Activated CD4-positive, alpha-beta T cell treated with anti-CD3 and anti-CD28 coated beads, Interleukin-2, Interleukin-4, amounts not matched to agents 100 ng/mL and 50 ng/mL, durations not matched to agents 16 hours and 8 hours (primary cell): ENCODE data around the gene COQ3.

Experiments
- DNase-seq: peaks from one replicate; pipeline ENCODE4 v3.0.0-alpha.2; 2020; ENCODE audit warnings: low spot score

COQ3 gene, protein sequence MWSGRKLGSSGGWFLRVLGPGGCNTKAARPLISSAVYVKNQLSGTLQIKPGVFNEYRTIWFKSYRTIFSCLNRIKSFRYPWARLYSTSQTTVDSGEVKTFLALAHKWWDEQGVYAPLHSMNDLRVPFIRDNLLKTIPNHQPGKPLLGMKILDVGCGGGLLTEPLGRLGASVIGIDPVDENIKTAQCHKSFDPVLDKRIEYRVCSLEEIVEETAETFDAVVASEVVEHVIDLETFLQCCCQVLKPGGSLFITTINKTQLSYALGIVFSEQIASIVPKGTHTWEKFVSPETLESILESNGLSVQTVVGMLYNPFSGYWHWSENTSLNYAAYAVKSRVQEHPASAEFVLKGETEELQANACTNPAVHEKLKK

GRCh38 chr6:99393698-99394531 lies at the start of gene COQ3:
Gene COQ3 (minus strand): TSS chr6:99394195. CDS start chr6:99394179, 16 bp downstream.
- peak; percentile 71 for DNase-seq

GRCh38 chr6:99434702-99435530 lies 40.9 kb upstream of the COQ3 start:
- peak; percentile 28 for DNase-seq

DNA sequence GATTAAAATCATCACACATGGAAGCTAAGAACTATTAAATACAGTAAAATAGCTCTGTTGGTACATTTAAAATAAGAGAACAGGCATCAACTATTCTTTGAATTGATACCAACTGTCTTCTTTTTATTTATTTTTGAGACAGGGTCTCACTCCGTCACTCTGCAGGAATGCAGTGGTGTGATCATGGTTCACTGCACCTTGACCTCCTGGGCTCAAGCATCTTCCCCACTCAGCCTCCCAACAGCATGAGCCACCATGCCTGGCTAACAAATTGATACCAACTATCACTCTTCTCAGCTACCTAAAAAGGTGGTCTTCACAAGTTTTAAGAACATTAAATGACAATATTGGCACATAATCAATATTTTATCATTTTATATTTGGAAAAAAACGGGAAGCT lies 38.9 kb upstream of the COQ3 start:
- DNase-seq, result no peak

GRCh38 chr6:99431901-99432300 lies 37.9 kb upstream of the COQ3 start:
- DNase-seq, result no peak

- DNase-seq, result no peak
Measured at GRCh38 chr6:99427988-99428387, 34.0 kb upstream of the COQ3 start.

- DNase-seq, result no peak
Measured at GRCh38 chr6:99426451-99426757, 32.4 kb upstream of the COQ3 start.

DNA sequence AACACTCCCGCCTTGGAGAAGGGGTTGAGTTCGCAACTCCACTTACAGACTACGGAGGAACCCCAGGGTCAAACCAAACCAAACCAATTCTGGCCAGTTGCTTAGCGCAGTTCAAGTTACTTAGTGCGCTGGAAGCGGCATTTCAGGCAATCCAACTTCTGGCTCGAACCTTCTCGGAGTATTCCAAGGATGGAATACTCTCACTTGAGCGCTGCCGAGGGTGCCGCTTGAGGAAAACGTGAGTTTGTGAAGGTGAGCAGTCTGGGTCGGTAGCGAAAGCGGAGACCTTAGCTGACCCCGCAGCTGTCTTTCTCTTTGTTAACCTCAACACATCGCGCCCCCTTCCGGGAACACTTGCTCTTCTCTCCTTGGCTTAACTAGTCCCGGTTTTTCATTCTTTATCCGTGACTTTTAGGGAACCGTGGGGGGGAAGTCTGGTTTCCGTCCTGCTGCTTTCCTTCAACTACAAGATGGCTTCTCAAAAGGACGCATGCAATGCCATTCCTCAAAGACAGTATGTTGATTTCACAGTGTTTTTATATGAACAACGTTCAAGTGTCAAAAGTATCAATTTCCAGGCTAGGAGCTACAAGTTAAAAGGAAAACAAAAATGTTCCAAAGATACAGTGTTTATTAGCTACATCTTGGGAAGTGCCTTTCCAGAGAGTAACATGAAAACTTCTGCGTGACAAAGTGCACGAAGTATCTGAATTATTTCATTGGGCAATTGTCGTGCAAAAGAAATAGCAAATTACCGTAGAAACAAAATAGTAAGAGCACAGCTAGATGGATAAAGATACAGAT lies 31.9 kb upstream of the COQ3 start:
- DNase-seq, result peak; percentile 65

GRCh38 chr6:99424761-99425646 lies 31.0 kb upstream of the COQ3 start, which contains the start of gene PNISR:
Gene PNISR (minus strand): TSS chr6:99425308. CDS start chr6:99414659, 10,649 bp downstream.
- DNase-seq, result peak; percentile 96

DNA sequence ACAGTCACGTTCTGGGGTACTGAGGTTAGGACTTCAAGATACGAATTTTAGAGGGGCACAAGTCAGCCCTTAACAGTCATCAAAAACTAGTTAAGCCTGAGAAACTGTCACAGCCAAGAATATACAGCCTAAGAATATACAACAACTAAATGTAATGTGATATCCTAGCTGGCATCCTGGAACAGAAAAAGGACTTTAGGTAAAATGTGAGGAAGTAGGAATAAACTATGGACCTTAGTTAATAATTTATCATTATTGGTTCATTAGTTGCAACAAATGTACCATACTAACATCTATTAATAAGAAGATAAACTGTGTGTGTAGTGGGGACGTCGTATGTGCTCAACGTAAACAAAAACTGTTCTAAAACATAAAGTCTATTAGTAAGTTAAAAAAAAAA lies 30.0 kb upstream of the COQ3 start:
- DNase-seq, result no peak

DNA sequence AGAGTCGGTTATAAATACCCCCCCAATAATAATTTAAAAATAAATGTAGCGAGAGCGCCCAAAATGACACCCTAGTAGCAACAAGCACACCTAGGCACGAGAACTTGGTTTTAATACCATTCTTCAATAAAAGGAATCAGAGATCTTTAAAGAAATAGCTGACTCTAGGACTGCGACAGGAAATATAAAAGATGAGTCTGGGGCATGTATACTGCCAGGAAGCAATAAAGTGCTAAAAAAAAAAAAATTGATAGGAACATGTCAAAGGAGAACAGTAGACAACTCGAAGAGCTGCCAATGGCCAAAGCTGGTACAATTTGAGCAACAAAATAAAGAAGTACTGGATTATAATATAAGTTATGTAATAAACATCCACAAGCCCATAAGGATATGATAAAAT lies 28.9 kb upstream of the COQ3 start:
- DNase-seq, result no peak

DNA sequence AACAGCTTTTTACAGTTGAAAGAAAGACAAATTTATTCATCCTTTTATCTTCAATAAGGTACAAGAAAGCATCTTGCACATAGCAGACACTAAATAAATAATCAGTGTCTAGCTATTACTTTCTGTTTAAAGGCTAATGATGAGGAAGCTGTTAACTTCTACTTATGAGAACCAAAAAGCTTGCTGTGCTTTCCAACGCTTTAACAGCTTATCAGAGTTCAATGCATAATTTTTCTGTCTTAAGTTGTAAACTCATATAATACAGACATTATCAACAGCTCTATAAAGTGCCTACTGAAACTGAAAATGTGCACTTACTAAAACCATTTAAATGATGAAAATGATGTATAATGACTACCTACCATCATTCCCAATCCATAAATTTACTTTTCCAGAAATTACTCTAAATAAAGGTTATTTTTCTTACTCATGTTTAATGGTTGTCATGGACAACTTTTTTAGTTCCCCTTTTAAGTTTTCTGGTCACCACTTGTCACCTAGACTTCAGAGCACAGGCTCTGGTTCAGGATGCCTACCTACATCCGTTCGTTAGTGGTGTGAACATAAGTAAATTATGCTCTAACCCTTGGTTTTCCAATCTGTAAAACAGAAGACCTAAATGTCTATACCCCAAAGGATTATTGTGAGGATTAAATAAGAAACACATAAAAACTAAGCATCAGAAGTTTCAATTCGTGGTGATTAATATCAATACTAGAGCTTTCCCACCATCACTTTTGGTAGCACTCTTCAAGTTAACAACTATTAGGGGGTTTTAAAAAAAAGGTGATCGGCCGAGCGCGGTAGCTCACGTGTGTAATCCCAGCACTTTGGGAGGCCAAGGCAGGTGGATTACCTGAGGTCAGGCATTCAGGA lies 23.1 kb upstream of the COQ3 start:
- no peak for DNase-seq

DNA sequence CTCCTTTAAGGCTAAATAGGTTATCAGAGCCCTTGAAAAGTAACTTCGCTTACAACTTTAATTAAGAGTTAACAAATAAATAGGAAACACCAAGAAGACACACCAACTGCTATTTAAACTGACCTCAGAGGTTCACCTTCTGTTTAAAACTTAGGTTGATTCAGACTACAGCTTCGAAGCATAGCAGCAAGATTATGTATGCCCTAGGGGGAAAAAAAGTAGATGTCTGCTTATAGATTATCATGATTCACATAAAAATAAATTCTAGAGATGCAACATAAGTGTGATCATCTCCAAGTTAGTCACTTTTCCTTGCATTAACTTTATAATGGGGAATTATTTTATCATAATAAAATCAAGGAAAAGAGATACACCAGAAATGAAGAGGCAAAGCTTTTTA lies 22.2 kb upstream of the COQ3 start:
- DNase-seq, result no peak

DNA sequence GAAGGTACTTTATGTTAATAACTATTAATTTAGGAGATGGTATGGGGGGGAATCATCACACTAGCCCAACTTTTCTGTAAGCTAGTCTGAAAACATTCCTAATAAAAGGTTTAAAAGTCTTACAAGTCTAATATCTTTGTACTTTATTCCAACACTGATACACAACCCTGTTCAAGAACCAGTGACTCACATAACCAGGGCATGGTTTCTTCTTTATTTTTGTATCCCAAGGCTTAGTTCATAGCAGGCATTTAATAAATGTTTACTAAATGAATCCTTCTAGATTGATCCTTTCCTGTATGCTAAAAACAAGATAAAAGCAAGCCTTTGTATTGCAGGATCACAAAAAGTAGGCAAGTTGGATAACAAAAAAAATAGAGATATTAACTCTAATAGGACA lies 21.5 kb upstream of the COQ3 start:
- DNase-seq, result no peak

- DNase-seq, result no peak
Measured at GRCh38 chr6:99412065-99412464, 18.1 kb upstream of the COQ3 start.

DNA sequence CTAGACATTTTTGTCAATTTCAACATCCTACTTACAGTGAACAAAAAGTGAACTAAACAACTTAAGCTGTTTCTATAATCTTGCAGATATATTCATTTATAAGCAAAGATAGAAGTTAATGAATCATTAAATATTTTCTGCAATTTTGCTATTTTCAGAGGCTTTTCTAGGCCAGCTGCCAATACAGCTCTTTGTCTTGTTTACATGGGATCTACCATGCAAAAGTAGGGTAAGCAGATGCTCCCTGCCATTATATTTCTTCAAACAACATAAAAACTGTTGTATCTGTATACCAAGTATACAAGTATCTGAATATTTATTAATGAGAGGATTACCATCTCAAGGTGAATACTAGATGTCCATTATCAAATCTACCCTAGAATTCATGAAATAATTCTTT lies 15.7 kb upstream of the COQ3 start:
- no peak for DNase-seq

DNA sequence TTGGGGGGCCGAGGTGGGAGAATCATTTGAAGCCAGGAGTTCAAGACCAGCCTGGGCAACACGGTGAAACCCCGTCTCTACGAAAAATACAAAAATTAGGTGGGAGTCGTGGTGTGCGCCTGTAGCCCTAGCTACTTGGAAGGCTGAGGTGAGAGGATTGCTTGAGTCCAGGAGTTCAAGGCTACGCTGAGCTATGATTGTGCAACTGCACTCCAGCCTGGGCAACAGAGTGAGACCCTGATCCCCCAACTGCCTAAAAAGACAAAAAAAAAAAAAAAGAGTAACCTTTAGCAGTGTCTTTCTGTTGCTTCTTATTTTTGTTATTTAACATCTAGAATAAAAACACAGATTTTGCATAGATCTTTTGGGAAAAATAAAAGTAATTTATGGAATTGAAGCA lies 13.1 kb upstream of the COQ3 start:
- DNase-seq, result no peak

DNA sequence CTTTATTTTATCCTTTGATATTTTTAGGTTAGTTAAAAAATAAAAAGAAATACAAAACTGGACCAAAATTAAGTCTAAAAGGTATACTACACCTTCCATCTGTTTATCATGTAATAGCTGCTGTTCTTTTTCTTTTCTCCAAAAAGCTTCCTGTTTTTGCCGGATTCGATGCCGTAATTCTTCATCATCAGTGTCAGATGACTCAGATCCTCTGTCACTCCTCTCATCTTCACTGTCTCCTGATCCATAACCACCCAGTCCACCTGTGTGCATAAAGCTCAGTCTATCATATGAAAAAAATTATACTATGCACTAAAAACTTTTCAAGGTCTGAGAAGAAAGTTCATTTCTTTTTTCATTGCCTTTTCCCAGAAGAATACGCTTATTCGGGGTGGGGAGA lies 8.5 kb upstream of the COQ3 start:
- DNase-seq, result no peak

GRCh38 chr6:99397287-99397686 lies 3.3 kb upstream of the COQ3 start:
- no peak for DNase-seq

DNA sequence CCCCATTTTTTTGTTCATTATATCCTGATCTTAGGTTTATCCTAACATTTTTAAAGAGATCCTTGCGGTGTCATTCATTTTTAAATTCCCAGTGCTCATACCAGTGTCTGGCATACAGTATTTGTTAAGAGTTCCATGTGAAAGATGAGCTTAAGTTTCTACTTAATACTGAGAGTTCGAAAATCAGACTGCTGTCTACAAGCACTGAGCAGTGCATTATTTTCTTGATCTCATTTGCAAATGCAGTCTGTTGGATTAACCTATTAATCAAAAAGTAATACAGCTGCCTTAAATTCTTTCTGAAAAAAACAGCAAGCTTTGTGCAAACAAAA lies 663 bp downstream of the COQ3 start:
- DNase-seq, result no peak

DNA sequence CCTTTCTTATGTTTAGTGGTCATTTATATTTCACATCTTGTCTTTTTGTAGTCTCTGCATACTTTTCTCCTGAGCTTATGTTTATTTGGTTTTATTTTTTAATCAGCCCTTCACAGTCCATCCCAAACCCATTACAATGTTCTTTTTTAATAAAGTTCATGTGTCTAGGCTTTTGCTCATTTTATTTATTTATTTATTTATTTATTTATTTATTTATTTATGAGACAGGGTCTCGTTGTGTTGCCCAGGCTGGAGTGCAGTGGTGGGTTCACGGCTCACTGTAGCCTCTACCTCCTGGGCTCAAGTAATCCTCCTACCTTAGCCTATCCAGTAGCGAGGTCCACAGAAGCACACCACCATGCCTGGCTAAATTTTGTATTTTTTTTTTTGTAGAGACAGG lies 3.1 kb downstream of the COQ3 start:
- DNase-seq, result no peak
